Measurements from ENCODE around the gene RABGAP1L.

GRCh38 chr1:174815036-174815435 is 655.7 kb downstream of the RABGAP1L start:
- TF ChIP-seq CTCF (IDR thresholded peaks at IDR 0.05) (no peak), POLR2A (IDR thresholded peaks at IDR 0.05) (no peak)

Data from right lobe of liver (tissue), 4 donors.